NCI-H146 treated with DMSO at 0.1 percent for 48 hours (cell line): ENCODE results near the gene BAIAP2L1.
A peak's percentile ranks its signal among the peaks of the same experiment; 100 is the strongest.

Experiments used
- DNase-seq: peaks from one replicate; lab custom pipeline; 2025; ENCODE audit not compliant: unreplicated experiment; lab: John Stamatoyannopoulos, UW

BAIAP2L1 gene

DNA sequence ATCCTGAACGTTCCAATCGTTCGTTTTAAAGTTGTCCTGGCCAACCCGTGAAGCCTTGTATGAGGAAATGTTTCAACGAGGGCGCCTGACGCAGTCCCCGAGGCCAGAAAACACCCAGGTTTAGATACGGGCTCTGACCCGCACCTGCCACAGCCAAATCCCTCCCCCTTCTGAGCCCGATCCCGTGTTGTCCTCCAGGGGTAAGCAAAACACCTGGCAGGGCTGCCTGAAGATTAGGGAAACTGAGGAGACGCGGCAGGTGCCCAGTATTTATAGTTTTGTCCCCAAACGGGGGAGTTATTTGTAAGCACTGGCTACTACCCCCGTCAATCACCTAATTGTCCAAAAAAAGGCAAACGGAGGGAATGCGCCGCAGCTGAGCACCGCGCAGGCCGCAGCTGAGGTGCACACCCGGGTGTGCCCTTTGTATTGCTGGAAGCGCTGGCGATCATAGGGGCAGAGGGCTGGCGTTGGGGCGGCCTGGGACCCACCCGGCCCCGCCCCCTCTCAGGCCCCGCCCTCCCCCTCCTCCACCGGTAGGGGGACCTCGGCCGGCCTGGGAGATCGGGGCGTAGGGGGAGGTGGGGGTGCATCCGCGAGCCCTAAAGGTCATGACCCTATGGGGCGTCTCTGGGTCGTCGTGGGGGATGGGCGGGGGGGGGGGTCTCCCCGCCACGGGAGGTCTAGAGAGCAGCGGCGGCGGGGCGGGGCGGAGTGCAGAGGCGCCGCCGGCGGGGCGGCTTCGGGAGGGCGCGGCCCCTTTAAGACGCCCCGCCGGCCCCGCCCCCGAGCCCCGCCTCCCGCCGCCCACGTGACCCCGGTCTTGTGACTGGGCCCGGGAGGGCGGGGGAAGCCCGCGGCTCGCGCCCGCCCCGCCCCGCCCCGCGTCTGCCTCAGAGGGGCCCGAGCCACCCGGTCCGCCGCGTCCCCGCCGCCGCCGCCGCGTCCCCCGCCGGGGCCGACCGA, 119.8 kb downstream of the BAIAP2L1 start, which contains the start of gene BRI3:
Gene BRI3, plus strand, starts transcription at position 896 of the 966 bp plus-strand sequence. CDS start 110 bp downstream, outside the sequence.
- DNase-seq, result peak; percentile 67

GRCh38 chr7:98280296-98280695, 120.6 kb downstream of the BAIAP2L1 start:
- no peak for DNase-seq

GRCh38 chr7:98278936-98279335, 122.0 kb downstream of the BAIAP2L1 start:
- peak; percentile 13 for DNase-seq

DNA sequence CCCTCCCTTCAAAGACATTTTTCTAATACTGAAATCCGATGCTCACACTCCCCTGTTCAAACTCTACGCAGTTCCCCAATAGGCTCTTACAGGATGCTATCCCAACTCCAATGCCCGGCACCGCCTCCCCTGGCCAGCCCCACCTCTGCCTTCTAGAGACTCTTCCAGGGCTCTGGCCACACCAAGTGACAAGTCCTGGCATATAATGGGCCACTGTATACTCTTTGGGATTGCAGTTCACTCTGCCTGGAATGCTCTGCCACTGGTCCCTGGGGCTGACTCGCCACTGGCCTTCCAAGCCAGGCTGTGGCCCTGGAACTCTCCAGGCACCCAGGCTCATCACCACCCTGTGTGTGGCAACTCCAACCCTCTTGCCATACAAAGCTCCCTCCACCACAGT, 122.5 kb downstream of the BAIAP2L1 start:
- DNase-seq, result no peak

DNA sequence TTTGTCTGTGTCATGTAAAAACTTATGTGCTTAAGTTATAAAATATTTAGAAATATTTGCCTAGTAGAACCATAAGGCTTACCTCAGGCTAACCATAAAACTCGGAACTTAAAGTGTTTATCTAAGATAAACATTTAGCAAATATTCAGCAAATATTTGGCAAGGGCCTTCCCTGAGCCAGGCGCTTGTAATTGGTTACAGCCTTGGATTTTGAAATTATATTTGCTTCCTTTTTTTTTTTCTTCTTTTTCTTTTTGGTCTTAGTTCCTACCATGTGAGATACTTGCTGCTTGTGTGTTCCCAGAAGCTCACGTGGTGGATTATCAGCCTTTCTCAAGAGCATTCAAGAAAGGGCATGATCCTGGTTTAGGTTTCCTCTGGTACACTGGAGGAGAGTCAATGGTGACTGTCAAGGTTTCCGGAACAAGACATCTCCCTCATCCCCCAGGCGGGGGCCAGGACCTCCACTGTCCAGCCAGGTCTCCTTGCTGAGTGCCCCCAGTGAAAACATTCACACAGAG, 124.6 kb downstream of the BAIAP2L1 start:
- no peak for DNase-seq

- no peak for DNase-seq
Measured at GRCh38 chr7:98267303-98267702, 133.6 kb downstream of the BAIAP2L1 start.

DNA sequence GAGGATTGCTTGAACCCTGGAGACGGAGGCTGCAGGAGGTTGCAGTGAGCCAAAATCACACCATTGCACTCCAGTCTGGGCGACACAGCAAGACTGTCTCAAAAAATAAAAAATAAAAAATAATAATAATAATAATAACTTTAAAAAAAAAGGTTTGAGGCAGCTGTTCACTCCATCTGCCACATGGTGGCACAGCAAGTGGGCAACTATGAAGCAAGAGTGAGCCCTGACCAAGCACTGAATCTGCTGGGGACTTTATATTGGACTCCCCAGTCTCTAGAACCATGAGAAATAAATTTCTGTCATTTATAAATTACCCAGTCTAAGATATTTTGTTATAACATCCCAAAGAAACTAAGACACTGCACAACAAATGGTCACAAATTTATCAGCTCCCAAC, 134.1 kb downstream of the BAIAP2L1 start:
- DNase-seq, result no peak

GRCh38 chr7:98265841-98266271, 135.0 kb downstream of the BAIAP2L1 start:
- DNase-seq, result no peak

GRCh38 chr7:98257701-98258100, 143.2 kb downstream of the BAIAP2L1 start:
- DNase-seq, result no peak

GRCh38 chr7:98256431-98256830, 144.5 kb downstream of the BAIAP2L1 start:
- DNase-seq, result no peak

- no peak for DNase-seq
Measured at GRCh38 chr7:98254951-98255610, 145.8 kb downstream of the BAIAP2L1 start.

DNA sequence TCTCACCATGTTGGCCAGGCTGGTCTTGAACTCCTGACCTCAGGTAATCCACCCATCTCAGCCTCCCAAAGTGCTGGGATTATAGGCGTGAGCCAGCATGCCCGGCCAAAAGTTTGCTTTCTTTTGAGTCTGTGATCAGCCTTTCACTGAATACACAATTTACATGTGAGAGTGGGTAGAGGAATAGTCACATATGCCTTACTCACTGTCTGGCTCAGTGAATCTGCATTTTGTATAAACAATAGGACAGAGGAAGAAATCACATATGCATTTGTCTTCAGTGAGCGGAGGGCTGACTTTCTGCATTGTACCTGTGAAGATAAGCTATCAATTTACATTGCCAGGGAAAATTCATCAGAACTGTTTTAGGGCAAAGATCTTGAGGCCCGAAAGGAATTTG, 146.4 kb downstream of the BAIAP2L1 start:
- no peak for DNase-seq

DNA sequence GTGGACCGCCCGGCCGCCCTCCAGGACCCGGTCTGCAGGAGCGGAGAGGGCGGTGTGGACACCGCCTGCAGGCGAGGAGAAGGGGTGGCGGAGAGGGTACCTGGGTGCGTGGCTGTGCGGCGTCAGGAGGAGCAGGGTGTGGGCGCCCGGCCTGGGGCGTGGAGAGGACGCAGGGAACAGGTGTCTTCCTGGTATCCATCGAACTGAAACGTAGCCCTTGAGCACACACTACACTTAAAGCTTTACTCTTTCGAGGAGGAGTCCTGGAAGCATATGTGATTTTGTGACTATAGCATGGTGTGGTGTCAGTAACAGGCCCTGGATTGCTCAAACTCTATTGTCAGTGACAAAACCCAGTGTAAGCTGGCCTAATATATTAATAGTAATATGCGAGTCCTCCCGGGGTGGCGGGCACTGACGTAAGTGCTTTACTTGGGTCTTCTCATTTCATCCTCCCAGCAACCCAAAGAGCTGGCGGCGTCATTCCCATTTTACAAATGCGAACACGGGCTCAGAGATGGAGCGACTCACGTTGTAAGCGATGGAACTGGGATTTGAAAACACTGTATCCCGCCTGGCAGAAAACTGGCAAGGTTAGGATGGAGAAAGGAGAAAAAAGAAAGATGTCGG, 148.3 kb downstream of the BAIAP2L1 start:
- DNase-seq, result peak; percentile 37

DNA sequence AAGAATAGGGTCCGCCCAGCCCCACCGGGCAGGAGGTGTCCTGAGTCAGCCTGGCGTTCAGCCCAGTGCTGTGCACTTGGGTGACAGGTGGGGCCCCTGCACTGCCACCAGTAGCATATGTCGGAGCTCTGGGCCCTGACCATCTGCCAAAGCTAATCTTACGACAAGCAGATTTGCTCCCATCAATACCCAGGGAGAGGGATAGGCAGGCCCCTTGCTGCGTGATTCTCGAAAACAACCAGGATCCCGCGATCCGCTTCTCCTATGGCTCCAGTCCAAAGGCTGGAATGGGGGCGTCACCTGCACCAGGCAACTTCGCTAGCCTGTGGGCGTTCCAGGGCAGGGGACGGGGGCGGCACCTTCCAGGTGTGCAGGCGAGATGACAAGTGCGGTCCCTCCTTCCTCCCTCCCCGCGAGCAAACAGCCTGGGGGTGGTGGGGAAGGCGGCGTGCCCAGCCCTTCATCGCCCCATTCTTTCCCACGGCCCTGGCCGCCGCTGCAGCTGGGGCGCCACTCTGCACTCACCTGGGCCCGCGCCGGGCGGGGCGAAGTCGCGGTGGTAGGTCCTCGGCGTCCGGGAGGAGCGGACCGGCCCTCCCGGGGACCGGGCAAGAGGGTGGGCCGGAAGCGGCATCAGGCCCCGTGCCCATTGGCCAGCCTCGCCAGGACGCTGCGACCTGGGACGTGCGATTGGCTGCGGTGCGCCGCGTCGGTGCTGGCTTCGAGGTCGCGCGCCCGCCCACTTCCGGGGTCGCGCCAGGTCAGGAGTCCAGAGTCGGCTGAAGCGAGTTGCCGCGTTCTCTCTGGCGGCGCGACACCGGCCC, 149.1 kb downstream of the BAIAP2L1 start, which contains the start of gene TECPR1:
Gene TECPR1, minus strand, starts transcription at position 632 of the 824 bp plus-strand sequence. CDS start 6,086 bp downstream, outside the sequence.
- peak; percentile 86 for DNase-seq

DNA sequence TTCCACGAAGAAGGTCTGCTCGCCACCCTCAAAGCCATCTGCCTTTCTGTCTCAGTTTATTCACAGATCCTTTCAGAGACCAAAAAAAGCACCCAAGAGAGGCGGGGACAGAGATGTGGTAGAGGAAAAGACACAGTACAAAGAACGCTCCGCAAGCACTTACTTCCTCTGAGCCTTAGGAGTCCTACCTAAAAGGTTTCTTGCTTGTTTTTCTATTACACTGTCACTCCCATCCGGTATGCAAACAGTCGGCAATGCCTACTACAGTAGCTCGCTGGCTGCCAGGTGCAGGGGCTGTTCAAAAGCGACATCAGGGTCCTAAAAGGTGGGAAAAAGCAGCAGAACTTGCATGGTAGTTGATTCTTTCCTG, 149.7 kb downstream of the BAIAP2L1 start:
- DNase-seq, result peak; percentile 73

DNA sequence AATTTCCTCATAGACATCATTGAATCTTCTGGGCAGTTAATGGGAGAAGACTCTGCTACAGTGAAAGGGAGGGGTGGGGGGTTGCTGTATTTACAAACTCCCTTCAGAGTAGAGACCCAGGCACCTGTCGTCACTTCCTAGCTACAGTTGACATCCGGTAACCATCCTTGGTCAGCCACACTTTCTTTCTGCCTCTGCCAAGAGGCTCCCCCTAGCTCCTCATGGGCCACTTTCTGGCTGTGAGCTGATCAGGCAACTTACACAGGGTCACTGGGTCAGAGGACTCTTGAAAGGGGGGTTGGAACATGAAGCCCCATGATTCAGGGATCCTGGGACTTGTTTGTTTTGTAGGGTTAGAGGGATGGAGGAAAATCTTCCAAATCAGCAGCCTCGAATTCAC, 150.1 kb downstream of the BAIAP2L1 start:
- peak; percentile 2 for DNase-seq

- DNase-seq, result no peak
Measured at GRCh38 chr7:98249106-98249505, 151.8 kb downstream of the BAIAP2L1 start.

DNA sequence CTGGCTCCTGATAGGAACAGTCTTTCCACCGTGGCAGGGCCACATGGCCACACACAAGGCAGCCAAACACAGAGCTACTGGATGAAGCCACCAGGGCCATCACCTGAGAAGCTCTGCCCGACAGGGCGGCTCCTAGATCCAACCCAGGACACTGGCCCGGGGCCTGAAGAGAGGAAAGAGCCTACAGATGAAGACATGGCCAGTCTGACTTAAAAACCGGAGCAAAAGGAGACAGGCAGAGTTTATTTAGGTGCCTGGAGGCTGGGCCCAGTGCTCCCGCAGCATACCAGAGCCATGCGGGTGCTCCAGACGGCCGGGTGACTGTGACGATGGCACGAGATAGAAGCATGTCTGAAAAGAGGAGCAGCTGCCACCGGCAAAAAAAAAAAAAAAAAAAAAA, 152.7 kb downstream of the BAIAP2L1 start:
- DNase-seq, result no peak

DNA sequence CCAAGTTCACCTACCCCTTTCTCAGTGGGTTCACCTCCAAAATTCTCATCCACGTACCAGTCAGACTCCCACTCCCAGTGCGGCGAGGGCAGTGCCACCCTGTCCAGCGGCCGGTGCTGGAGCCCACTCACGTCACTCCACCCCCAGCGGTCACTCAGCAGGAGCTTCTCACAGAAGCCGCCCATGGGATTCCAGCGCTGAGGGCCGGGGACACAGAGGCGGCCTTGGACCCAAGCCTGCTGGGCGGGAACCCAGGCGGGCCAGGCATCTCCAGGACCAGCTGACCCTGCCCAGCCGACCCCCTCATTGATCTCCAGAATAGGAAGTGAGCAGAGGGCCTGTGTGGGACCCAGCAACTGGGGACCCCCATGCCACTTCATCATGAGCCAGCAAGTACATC, 156.0 kb downstream of the BAIAP2L1 start:
- DNase-seq, result no peak

- no peak for DNase-seq
Measured at GRCh38 chr7:98242934-98243333, 158.0 kb downstream of the BAIAP2L1 start.
